ENCODE data around the gene COG2.

Gene COG2

GRCh38 chr1:230701895-230702768, 59.9 kb downstream of the COG2 start:
- no peak for DNase-seq (ENCODE audit: low spot score)

DNA sequence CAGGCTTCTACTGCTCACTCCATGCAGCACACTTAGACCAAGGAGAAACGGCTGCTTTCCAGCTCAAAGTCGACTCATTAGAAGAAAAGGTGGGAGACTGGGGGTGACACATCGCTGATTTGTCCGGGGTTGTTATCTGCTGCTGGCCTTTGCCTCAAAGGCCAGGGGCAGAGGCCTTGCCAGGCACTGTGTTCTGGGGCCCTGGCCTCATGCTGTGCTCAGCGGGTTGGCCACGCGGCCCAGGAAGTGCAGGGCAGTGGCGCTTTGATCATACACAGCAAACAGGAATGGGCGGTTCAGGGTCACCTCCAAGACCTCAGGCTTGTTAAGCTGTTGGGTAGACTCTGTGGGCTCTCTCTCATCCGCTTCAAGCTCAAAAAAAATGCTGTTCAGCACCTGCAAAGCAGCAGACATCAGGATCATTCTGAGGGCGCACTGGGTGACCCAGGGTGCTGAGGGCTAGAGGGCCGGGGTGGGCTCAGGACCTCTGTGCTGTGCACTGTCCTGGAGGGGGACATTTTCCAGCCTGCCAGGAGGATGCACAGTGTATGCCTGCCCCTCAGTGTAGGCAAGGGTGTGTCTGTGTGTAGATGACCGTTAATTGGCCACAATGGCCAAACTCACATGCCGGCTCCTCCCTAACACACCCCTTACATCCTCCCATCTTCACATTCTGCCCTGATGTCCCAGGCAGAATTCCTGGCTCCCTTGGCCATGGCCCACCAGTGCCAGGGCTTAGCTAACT, 60.8 kb downstream of the COG2 start:
- DNase-seq (ENCODE audit: low spot score), result no peak

DNA sequence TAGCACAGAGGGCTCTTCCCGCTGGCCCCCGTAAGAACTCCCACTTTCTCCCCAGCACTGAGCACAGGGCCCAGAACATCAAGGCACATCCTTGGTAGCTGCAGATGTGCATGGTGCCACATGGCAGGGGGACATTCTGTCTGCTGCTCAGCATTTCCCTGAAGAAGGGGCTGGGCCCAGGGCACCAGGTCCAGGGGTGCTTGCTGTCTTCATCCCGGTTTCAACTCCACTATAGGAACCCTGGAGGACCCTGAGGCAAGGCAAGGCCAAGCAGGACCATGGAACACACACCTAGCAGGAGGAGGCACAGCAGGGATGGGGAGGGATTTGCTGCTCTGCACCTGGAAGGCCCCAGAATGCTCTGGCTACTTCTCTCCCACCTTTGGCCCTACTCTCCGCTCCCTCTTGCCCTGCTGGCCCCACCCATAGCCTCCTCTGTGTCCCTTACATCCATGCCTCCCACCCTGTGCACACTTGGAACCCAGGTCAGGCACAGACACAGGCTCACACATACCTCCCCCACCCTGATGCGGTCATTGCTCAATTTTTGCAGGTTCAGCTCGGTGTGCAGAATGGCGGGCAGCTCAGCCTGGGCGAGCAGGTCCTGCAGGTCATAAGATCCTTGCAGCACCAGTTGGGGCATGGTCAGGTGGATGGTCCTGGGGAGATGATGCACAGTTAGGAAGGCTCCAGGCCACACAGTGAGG, 61.6 kb downstream of the COG2 start:
- no peak for DNase-seq (ENCODE audit: low spot score)

GRCh38 chr1:230704830-230705229, 62.5 kb downstream of the COG2 start:
- DNase-seq (ENCODE audit: low spot score), result no peak

DNA sequence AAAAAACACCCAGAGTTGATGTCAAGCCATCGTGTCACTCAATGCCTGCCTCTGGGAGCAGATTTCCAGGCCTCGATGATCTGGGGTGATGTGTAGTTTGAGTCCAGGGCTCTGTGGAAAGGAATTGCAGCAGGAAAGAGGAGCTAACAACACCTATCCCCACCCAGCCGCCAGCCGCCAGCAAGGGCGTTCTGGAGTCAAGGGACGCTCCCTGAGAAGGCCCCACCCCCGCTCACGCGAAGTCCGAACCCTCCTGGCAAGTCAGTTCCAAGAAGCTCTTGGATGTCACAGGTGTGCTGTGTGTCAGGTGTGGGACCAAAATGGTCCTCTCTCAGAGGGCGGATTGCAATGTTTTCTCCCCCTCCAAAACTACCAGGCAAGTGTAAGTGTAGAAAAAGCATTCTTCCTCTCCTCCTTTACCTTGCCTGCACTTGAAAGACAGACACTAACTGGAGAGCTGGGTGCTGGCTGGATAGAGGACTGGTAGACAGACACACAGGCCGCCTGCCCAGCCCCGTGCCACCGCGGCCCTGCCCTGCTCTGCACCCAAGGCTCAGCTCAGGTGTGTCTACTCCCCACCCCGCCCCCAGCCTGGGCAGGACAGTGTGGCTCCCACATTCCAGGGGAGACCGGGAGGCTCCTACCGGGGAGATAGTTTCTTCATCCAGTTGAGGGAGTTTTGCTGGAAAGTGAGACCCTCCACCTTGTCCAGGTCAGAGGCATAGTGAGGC, 63.2 kb downstream of the COG2 start:
- DNase-seq (ENCODE audit: low spot score), result no peak

DNA sequence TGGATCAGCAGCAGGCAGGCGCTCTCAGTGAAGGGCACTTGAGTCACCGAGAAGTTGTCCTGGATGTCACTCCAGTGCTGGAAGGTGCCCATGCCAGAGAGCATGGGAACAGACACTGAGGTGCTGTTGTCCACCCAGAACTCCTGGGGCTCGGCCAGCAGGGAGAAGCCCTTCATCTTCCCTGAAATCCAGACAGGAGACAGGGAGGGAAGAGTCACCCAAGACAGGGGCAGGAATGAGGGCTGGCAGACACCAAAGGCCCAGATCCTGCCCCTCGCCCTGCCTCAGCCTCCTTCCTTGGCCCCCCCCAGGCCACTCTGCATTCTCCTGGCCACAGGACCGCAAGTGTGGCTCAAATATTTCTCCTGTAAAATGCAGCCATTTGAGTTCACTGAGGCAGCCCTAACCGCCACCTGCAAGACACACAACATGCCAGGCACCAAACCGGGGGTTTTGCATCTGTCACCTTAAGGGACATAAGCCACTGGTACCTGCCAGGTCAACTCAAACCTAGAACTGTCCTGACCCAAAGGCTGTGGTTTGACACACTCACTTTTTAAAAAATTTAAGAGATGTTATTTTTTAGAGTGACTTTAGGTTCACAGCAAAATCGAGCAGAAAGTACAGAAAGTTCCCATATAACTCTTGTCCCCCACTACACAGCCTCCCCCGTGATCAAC, 63.9 kb downstream of the COG2 start:
- no peak for DNase-seq (ENCODE audit: low spot score)

DNA sequence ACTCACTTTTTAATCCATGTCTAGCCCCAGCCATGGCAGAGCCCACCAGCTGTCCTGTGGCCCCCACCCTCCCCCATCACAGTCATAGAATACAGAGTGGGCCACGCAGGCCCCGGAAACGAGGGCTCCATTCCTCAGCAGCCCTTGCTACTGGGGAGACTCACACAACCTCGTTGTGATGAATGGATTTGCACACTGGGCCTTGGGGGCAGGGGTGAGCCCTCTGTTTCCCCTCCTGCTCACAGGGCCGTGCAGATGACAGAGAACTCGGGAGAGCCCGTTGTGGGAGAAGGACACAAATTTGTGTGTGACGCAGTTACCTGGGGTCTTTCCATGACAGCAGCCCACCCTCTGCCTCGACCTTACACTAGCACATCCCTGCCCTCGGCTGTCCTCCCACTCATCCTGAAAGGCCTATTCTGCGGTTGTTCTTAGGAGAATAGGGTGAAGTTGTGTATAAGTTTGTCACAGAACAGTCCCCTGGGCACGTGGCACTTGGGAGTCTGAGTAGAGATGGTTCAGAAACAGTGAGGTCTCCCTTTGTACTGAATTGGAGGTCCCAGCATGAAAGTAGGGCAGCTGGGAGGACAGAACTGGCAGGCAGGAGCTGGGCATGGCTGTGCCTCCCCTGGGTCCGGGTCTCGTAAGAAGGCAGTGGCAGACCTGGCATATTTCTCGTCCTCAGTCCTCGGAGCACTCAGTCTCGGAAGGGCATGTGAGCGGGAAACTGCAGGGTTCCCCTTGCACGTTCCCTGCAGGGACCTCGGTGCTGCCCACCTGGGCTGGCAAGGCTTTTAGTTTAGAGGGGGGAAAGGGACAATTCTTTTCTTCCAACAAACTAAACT, 64.8 kb downstream of the COG2 start:
- no peak for DNase-seq (ENCODE audit: low spot score)

- DNase-seq (ENCODE audit: low spot score), result no peak
These were observed 65.7 kb downstream of the COG2 start for GRCh38 chr1:230707732-230708630.

GRCh38 chr1:230708631-230709580, 66.6 kb downstream of the COG2 start:
- DNase-seq (ENCODE audit: low spot score), result no peak

- DNase-seq (ENCODE audit: low spot score), result no peak
These were observed 67.6 kb downstream of the COG2 start for GRCh38 chr1:230709619-230710542.

- no peak for DNase-seq (ENCODE audit: low spot score)
These were observed 68.2 kb downstream of the COG2 start for GRCh38 chr1:230710543-230710904.

GRCh38 chr1:230711245-230711644, 69.0 kb downstream of the COG2 start:
- no peak for DNase-seq (ENCODE audit: low spot score)

- DNase-seq (ENCODE audit: low spot score), result no peak
These were observed 70.2 kb downstream of the COG2 start for GRCh38 chr1:230712470-230712942.

DNA sequence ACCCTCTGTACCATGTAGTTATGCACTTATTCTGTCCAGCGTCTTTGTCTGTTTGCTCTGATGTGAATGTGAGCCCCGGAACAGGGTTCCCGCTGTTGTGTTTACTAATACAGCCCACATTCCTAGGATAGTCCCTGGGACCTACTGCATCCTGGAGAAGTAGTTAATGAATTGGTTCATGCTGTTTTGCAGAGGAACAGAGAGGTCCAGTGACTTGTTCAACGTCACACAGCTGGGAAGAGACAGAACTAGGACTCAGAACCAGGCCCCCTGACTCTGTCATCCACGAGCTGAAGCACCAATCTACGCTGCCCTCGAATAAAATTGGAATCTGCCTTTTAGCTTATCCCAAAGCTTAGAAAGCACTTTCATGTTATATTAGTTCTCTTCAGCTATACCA, 70.9 kb downstream of the COG2 start:
- no peak for DNase-seq (ENCODE audit: low spot score)

DNA sequence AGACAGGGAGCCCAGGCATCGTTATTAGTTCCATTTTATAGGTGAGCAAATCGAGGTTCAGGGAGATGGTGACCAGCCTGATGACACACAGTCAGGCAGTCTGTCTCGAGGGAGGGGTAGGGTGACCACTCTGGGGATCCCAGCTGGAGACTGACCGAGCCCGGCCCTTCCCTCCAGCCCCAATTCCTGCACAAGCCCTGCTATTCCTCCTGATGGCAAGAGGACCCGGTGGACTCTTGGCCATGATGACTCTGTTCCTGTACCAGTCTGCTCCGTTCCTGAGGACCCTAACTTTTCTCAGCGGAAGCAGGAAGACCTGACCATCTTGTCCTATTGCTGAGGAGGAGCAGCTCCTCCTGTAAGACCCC, 71.2 kb downstream of the COG2 start:
- DNase-seq (ENCODE audit: low spot score), result no peak

- peak; percentile 85 for DNase-seq (ENCODE audit: low spot score)
These were observed 71.9 kb downstream of the COG2 start, which contains the start of gene AGT for GRCh38 chr1:230713915-230714764. AGT (minus strand) TSS chr1:230714122; CDS start chr1:230710823, 3,299 bp downstream.
